Measurements from ENCODE around the gene ATP9B.
"Not testable (repeated sequence)": the region's sequence is repeated elsewhere in the genome, so short reads cannot be mapped to it uniquely, and the experiment has no call there.

The ATP9B gene

GRCh38 chr18:79139206-79139605 is 70.0 kb downstream of the ATP9B start:
- no peak for DNase-seq (ENCODE audit: low read depth)

- DNase-seq (ENCODE audit: low read depth) = no peak
Observed at GRCh38 chr18:79147014-79147413, 77.8 kb downstream of the ATP9B start.

- DNase-seq (ENCODE audit: low read depth) = no peak
Observed at GRCh38 chr18:79151191-79151590, 82.0 kb downstream of the ATP9B start.

GRCh38 chr18:79156327-79156726 is 87.1 kb downstream of the ATP9B start:
- peak; percentile 7 for DNase-seq (ENCODE audit: low read depth)

GRCh38 chr18:79164706-79165105 is 95.5 kb downstream of the ATP9B start:
- no peak for DNase-seq (ENCODE audit: low read depth)

- no peak for DNase-seq (ENCODE audit: low read depth)
Observed at GRCh38 chr18:79166702-79167101, 97.5 kb downstream of the ATP9B start.

- no peak for DNase-seq (ENCODE audit: low read depth)
Observed at GRCh38 chr18:79167526-79168190, 98.5 kb downstream of the ATP9B start.

- DNase-seq (ENCODE audit: low read depth) = peak; percentile 74
Observed at GRCh38 chr18:79169958-79170555, 100.9 kb downstream of the ATP9B start.

GRCh38 chr18:79172331-79172730 is 103.1 kb downstream of the ATP9B start:
- DNase-seq (ENCODE audit: low read depth) = not testable (repeated sequence)

GRCh38 chr18:79173742-79174141 is 104.5 kb downstream of the ATP9B start:
- no peak for DNase-seq (ENCODE audit: low read depth)

GRCh38 chr18:79178113-79178531 is 108.9 kb downstream of the ATP9B start:
- no peak for DNase-seq (ENCODE audit: low read depth)

GRCh38 chr18:79182047-79182713 is 113.0 kb downstream of the ATP9B start:
- no peak for DNase-seq (ENCODE audit: low read depth)

- DNase-seq (ENCODE audit: low read depth) = no peak
Observed at GRCh38 chr18:79185648-79186047, 116.5 kb downstream of the ATP9B start.

- no peak for DNase-seq (ENCODE audit: low read depth)
Observed at GRCh38 chr18:79186649-79187048, 117.5 kb downstream of the ATP9B start.

GRCh38 chr18:79187532-79188277 is 118.5 kb downstream of the ATP9B start:
- no peak for DNase-seq (ENCODE audit: low read depth)

GRCh38 chr18:79191418-79191817 is 122.2 kb downstream of the ATP9B start:
- no peak for DNase-seq (ENCODE audit: low read depth)

- DNase-seq (ENCODE audit: low read depth) = no peak
Observed at GRCh38 chr18:79191956-79192355, 122.8 kb downstream of the ATP9B start.

- DNase-seq (ENCODE audit: low read depth) = no peak
Observed at GRCh38 chr18:79193826-79194225, 124.6 kb downstream of the ATP9B start.

- no peak for DNase-seq (ENCODE audit: low read depth)
Observed at GRCh38 chr18:79195716-79196683, 126.8 kb downstream of the ATP9B start.

GRCh38 chr18:79197531-79197930 is 128.3 kb downstream of the ATP9B start:
- DNase-seq (ENCODE audit: low read depth) = no peak

GRCh38 chr18:79199691-79200374 is 130.6 kb downstream of the ATP9B start:
- peak; percentile 71 for DNase-seq (ENCODE audit: low read depth)
